Lung (tissue), 12 donors: ENCODE data around the gene PRPS2. TPM values are rescaled to one million over a fixed set of nuclear protein-coding genes. Genes with fewer than 3 reads are reported as not detected.

Source experiments
- ATAC-seq: fragments of 200-7000 bp; cut with Tn5 transposase; one replicate; pipeline ENCODE4 v1.9.1; 2020; ENCODE audit warnings: moderate number of reproducible peaks; ENCODE audit not compliant: insufficient read depth, low FRiP score
- DNase-seq, 3 donors: peaks; one replicate each; pipeline ENCODE4 v3.0.0-alpha.2; 2013 to 2017
- H3K27ac ChIP-seq, 2 donors: one replicate each; pipeline ENCODE4 v1.5.1; 2013; ENCODE audit warnings: mild to moderate bottlenecking in 2 of 2, moderate library complexity in 2 of 2, control low read depth in 1 of 2, inconsistent platforms in 1 of 2, low read depth in 1 of 2, low read length in 1 of 2
- H3K27me3 ChIP-seq, 3 donors: one replicate each; pipeline ENCODE4 v1.5.1; 2013; ENCODE audit warnings: low read length in 2 of 3; ENCODE audit not compliant: control insufficient read depth in 3 of 3, insufficient read depth in 3 of 3
- H3K36me3 ChIP-seq, 4 donors: one replicate each; pipeline ENCODE4 v1.5.1; 2013; ENCODE audit warnings: low read length in 4 of 4, mild to moderate bottlenecking in 1 of 4, moderate library complexity in 1 of 4; ENCODE audit not compliant: control insufficient read depth in 4 of 4, insufficient read depth in 4 of 4
- H3K4me1 ChIP-seq, 5 donors: one replicate each; pipeline ENCODE4 v1.5.1; 2013; ENCODE audit warnings: low read length in 5 of 5, mild to moderate bottlenecking in 2 of 5, moderate library complexity in 1 of 5; ENCODE audit not compliant: control insufficient read depth in 5 of 5, insufficient read depth in 5 of 5
- H3K4me3 ChIP-seq: one replicate; pipeline ENCODE4 v1.5.1; 2013; ENCODE audit warnings: mild to moderate bottlenecking, control low read depth, moderate library complexity
- H3K9ac ChIP-seq, 2 donors: one replicate each; pipeline ENCODE4 v1.5.1; 2013; ENCODE audit warnings: low read length in 2 of 2, control low read depth in 1 of 2; ENCODE audit not compliant: insufficient read depth in 1 of 2
- H3K9me3 ChIP-seq, 4 donors: one replicate each; pipeline ENCODE4 v1.5.1; 2013; ENCODE audit warnings: low read length in 3 of 4, mild to moderate bottlenecking in 1 of 4, moderate library complexity in 1 of 4; ENCODE audit not compliant: control insufficient read depth in 4 of 4, insufficient read depth in 3 of 4
- whole genome bisulfite sequencing, 2 donors: extraction: QIAGEN DNeasy Blood & Tissue Kit; methylation state at CpG; one replicate each; pipeline ENCODE4 v1.1.7; 2013; 5-methylcytosine and 5-hydroxymethylcytosine counted together
- polyA plus RNA-seq, 2 donors: library from polyadenylated mRNA; stranded (reverse); fragments of 200-250 nt; gene quantifications; one replicate each; pipeline ENCODE4 v1.2.1, GENCODE V29; 2013
- total RNA-seq, 2 donors: library from RNA; depleted of rRNA in 1 of 2; stranded (reverse); fragments of >200 nt in 1 of 2; gene quantifications; one replicate each; pipeline ENCODE4 v1.2.1, GENCODE V29; 2014 to 2021
- TF ChIP-seq, protein P1 (sequence below): IDR thresholded peaks from 2 replicates; pipeline ENCODE4 v1.5.1; 2012; ENCODE audit warnings: mild to moderate bottlenecking; ENCODE audit errors: control extremely low read depth, extremely low read depth
- donor health status: control.
- donor health status: control.
- donor health status: Bipolar disorder and iron deficiency.
- donor health status: healthy.
- donor health status: DM: yes; HTN: yes; CAD: no.

Gene PRPS2
- total and polyA plus RNA-seq, 4 donors = 12.6 to 29.6 (median 23.6) TPM

DNA sequence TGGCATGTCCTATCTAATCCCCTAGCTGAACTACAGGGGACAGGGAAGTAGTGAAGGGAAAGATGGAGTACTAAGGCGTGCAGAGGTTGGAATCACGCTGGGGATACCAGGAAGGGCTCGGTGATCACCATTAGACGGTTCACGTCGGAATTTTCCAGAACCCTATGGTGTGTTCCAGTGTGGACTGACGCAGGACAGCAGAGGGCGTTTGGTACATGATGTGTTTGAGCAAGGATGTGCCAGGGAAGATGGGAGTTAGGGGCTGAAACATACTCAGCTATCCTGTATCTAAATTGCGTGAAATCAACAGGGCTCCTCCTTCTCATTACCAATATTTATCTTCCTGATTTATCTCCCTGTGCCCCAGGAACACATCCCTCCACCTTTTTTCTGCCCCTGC, 33.7 kb downstream of the PRPS2 start:
- ATAC-seq = no peak
- H3K9ac ChIP-seq = no peak overlapping the region

DNA sequence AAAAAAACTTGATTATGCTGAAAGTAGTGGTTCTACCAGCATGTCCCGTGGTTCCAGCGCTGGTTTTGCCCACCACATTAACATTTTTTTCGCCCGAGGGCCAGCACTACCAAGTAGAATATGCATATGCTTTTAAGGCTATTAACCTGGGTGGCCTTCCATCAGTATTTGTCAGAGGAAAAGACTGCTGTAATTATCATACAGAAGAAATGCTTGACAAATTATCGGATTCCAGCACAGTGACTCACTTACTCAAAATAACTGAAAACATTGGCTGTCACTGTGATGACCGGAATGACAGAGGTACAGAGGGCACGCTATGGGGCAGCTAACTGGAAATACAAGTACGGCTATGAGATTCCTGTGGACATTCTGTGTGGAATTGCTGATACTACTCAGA, 34.6 kb downstream of the PRPS2 start:
- Histone ChIP-seq H3K36me3 (peaks cover 0 to 6% (median 2%) of the 10 kb centered on the region in 4 donors), H3K27me3 (peaks cover 0 to 10% (median 9%) of the 10 kb centered on the region in 3 donors), H3K27ac (no peak overlapping the region), H3K9me3 (peaks cover 0 to 3% (median 0%) of the 10 kb centered on the region in 4 donors), H3K9ac (no peak overlapping the region), H3K4me3 (no peak overlapping the region), H3K4me1 (no peaks in the 10 kb centered on the region)
- ATAC-seq = no peak
- WGBS, 2 donors = 85 to 92% methylated on average over 8 of the region's 8 CpGs
- no peak for DNase-seq
- TF ChIP-seq, protein P1, sequence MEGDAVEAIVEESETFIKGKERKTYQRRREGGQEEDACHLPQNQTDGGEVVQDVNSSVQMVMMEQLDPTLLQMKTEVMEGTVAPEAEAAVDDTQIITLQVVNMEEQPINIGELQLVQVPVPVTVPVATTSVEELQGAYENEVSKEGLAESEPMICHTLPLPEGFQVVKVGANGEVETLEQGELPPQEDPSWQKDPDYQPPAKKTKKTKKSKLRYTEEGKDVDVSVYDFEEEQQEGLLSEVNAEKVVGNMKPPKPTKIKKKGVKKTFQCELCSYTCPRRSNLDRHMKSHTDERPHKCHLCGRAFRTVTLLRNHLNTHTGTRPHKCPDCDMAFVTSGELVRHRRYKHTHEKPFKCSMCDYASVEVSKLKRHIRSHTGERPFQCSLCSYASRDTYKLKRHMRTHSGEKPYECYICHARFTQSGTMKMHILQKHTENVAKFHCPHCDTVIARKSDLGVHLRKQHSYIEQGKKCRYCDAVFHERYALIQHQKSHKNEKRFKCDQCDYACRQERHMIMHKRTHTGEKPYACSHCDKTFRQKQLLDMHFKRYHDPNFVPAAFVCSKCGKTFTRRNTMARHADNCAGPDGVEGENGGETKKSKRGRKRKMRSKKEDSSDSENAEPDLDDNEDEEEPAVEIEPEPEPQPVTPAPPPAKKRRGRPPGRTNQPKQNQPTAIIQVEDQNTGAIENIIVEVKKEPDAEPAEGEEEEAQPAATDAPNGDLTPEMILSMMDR = no peak

More for the DNA sequence above, 33.7 kb downstream of the PRPS2 start:
- Histone ChIP-seq H3K27ac (no peak overlapping the region), H3K27me3 (peaks cover 0 to 10% (median 9%) of the 10 kb centered on the region in 3 donors), H3K36me3 (peaks cover 0 to 6% (median 2%) of the 10 kb centered on the region in 4 donors), H3K4me3 (no peak overlapping the region), H3K4me1 (no peaks in the 10 kb centered on the region), H3K9me3 (peaks cover 0 to 3% (median 0%) of the 10 kb centered on the region in 4 donors)
- TF ChIP-seq, protein P1 = no peak
- WGBS, 2 donors = 78 to 86% methylated on average over 9 of the region's 9 CpGs
- peak in 2 of 3 donors; percentile 10 to 12 for DNase-seq

DNA sequence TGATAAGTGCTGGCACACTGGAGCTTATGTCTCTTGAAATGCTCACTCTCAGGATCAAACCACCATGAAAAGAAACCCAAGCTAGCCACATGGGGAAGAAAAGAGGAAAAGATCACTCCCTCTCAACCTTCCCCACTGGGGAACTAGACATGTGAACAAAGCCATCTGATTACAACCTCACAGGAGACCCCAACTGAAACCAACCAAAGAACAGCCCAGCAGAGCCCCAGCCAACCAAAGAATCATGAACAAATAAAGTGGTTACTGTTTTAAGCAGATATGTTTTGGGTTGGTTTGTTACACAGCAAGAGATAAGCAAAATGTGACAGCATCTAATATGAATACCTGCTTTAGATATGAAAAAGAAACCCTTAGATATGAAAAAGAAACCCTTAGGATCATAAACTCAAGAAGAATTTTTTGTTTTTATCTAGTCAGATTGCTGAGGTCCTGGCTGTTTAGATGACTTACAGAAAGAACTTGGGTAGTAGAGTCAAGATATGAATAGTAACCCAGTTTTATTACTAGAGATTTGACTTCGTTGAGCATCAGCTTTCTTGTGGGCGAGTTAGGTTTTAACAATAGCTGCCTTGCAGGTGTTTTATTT, 52.0 kb downstream of the PRPS2 start:
- peaks cover 0 to 5% (median 0%) of the 10 kb centered on the region in 4 donors for H3K9me3 ChIP-seq
- ATAC-seq (no peak), DNase-seq (no peak)
- TF ChIP-seq, protein P1 = no peak
- H3K4me3 ChIP-seq = no peak overlapping the region
- H3K4me1 ChIP-seq = no peaks in the 10 kb centered on the region
- H3K27ac ChIP-seq = no peak overlapping the region
- WGBS, 2 donors = 72 to 90% methylated on average over 2 of the region's 2 CpGs
- H3K36me3 ChIP-seq = no peaks in the 10 kb centered on the region
- peaks cover 0 to 2% (median 2%) of the 10 kb centered on the region in 3 donors for H3K27me3 ChIP-seq
- no peak overlapping the region for H3K9ac ChIP-seq
